C4-2B (cell line): ENCODE results near the gene CDK17.
"Not testable (repeated sequence)": the region's sequence is repeated elsewhere in the genome, so short reads cannot be mapped to it uniquely, and the experiment has no call there.

Experiments
- H3K27ac ChIP-seq: fragments of 450-650 bp; 2 replicates; pipeline ENCODE4 v1.5.1; 2017
- CTCF ChIP-seq: fragments of 450-650 bp; conservative IDR thresholded peaks from 2 replicates; pipeline ENCODE4 v1.5.1; 2017; ENCODE audit warnings: mild to moderate bottlenecking
- ZFX ChIP-seq: fragments of 450-650 bp; IDR thresholded peaks from 2 replicates; pipeline ENCODE4 v1.6.1; 2017

Gene CDK17

GRCh38 chr12:96383991-96384390 is 16.2 kb downstream of the CDK17 start:
- TF ChIP-seq CTCF: no peak
- no peak for TF ChIP-seq ZFX
- no peak overlapping the region for H3K27ac ChIP-seq

- no peak for TF ChIP-seq ZFX
- no peak for TF ChIP-seq CTCF
- H3K27ac ChIP-seq: no peak overlapping the region
These were observed 16.9 kb downstream of the CDK17 start for GRCh38 chr12:96383371-96383770.

GRCh38 chr12:96379743-96380142 is 20.5 kb downstream of the CDK17 start:
- H3K27ac ChIP-seq: not testable (repeated sequence)

GRCh38 chr12:96378319-96378718 is 21.9 kb downstream of the CDK17 start:
- no peak overlapping the region for H3K27ac ChIP-seq
- TF ChIP-seq CTCF (no peak), ZFX (no peak)

- H3K27ac ChIP-seq: no peak overlapping the region
- TF ChIP-seq CTCF (no peak), ZFX (no peak)
These were observed 23.4 kb downstream of the CDK17 start for GRCh38 chr12:96376865-96377264.

- H3K27ac ChIP-seq: no peak overlapping the region
- TF ChIP-seq CTCF (no peak), ZFX (no peak)
These were observed 24.2 kb downstream of the CDK17 start for GRCh38 chr12:96375841-96376604.

- no peak overlapping the region for H3K27ac ChIP-seq
- TF ChIP-seq CTCF (no peak), ZFX (no peak)
These were observed 25.1 kb downstream of the CDK17 start for GRCh38 chr12:96375170-96375569.
